ENCODE measurements around the gene SEZ6L.

GRCh38 chr22:26325641-26326040, 156.4 kb downstream of the SEZ6L start:
- TF ChIP-seq YY1 (IDR thresholded peaks at IDR 0.05; ENCODE audit: insufficient read depth, insufficient read length) (no peak), ZNF274 (IDR thresholded peaks at IDR 0.05; ENCODE audit: low read depth, low read length) (no peak)
